Astrocyte (in vitro differentiated cells and primary cell): ENCODE data around the gene LITAF. TPM values are rescaled to one million over a fixed set of nuclear protein-coding genes. Genes with fewer than 3 reads are reported as not detected.
A peak's percentile ranks its signal among the peaks of the same experiment; 100 is the strongest.

Experiments used
- DNase-seq: peaks from one replicate; pipeline ENCODE4 v3.0.0-alpha.2; 2010; ENCODE audit warnings: low read depth
- FAIRE-seq: peaks from 2 replicates; lab custom pipeline; 2011; peaks lifted over from hg19 to GRCh38; lab: Jason Lieb, UNC
- H2AFZ ChIP-seq: 2 replicates; pipeline ENCODE4 v1.6.0; 2012; ENCODE audit warnings: low read depth, low read length, inconsistent platforms
- H3K27ac ChIP-seq: 2 replicates; pipeline ENCODE4 v1.5.1; 2011; ENCODE audit warnings: low read depth, low read length, inconsistent platforms
- H3K27me3 ChIP-seq: 2 replicates; pipeline ENCODE4 v1.6.0; 2011; ENCODE audit warnings: low read length, inconsistent platforms; ENCODE audit not compliant: insufficient read depth
- H3K36me3 ChIP-seq: 2 replicates; pipeline ENCODE4 v1.5.1; 2011; ENCODE audit warnings: low read length, inconsistent platforms; ENCODE audit not compliant: insufficient read depth
- H3K4me1 ChIP-seq: 2 replicates; pipeline ENCODE4 v1.5.1; 2011; ENCODE audit warnings: low read length, inconsistent platforms; ENCODE audit not compliant: insufficient read depth
- H3K4me2 ChIP-seq: 2 replicates; pipeline ENCODE4 v1.6.0; 2012; ENCODE audit warnings: low read length, inconsistent platforms
- H3K4me3 ChIP-seq: 2 replicates; pipeline ENCODE4 v1.5.1; 2011; ENCODE audit warnings: low read depth, mild to moderate bottlenecking, low read length, inconsistent platforms; ENCODE audit not compliant: insufficient read depth
- H3K79me2 ChIP-seq: 2 replicates; pipeline ENCODE4 v1.6.0; 2012; ENCODE audit warnings: mild to moderate bottlenecking, low read length, inconsistent platforms; ENCODE audit not compliant: insufficient read depth
- H3K9ac ChIP-seq: 2 replicates; pipeline ENCODE4 v1.6.0; 2012; ENCODE audit warnings: mild to moderate bottlenecking, low read length, inconsistent platforms
- H3K9me3 ChIP-seq: 2 replicates; pipeline ENCODE4 v1.5.1; 2012; ENCODE audit warnings: low read depth, mild to moderate bottlenecking, low read length, inconsistent platforms; ENCODE audit not compliant: insufficient read depth
- H4K20me1 ChIP-seq: 2 replicates; pipeline ENCODE4 v1.6.0; 2012; ENCODE audit warnings: low read length, inconsistent platforms; ENCODE audit not compliant: insufficient read depth
- H3K27ac Mint-ChIP-seq: one replicate; pipeline ENCODE4 v1.8.0; 2021; ENCODE audit warnings: mild to moderate bottlenecking, mixed read lengths; ENCODE audit not compliant: unreplicated experiment
- H3K27me3 Mint-ChIP-seq: one replicate; pipeline ENCODE4 v1.8.0; 2021; ENCODE audit warnings: low read depth, mixed read lengths; ENCODE audit not compliant: unreplicated experiment
- H3K36me3 Mint-ChIP-seq: one replicate; pipeline ENCODE4 v1.8.0; 2021; ENCODE audit warnings: low read depth, mixed read lengths; ENCODE audit not compliant: unreplicated experiment
- H3K4me1 Mint-ChIP-seq: one replicate; pipeline ENCODE4 v1.8.0; 2021; ENCODE audit warnings: low read depth, mixed read lengths; ENCODE audit not compliant: unreplicated experiment
- H3K4me3 Mint-ChIP-seq: one replicate; pipeline ENCODE4 v1.8.0; 2021; ENCODE audit warnings: mild to moderate bottlenecking, moderate library complexity, mixed read lengths; ENCODE audit not compliant: unreplicated experiment
- H3K9me3 Mint-ChIP-seq: one replicate; pipeline ENCODE4 v1.8.0; 2021; ENCODE audit warnings: mild to moderate bottlenecking, mixed read lengths; ENCODE audit not compliant: unreplicated experiment
- EZH2 ChIP-seq: IDR thresholded peaks from 2 replicates; pipeline ENCODE4 v1.6.1; 2012; ENCODE audit warnings: mild to moderate bottlenecking, low read length, inconsistent platforms; ENCODE audit not compliant: insufficient read depth
- total RNA-seq: library from RNA; stranded (reverse); gene quantifications from 2 replicates; pipeline ENCODE4 v1.2.1, GENCODE V29; 2021
- TF ChIP-seq, protein P1 (sequence below): IDR thresholded peaks from 2 replicates; pipeline ENCODE4 v1.5.1; 2011; ENCODE audit warnings: low read depth, mild to moderate bottlenecking, inconsistent platforms, low read length, moderate library complexity; ENCODE audit not compliant: insufficient read depth

The LITAF gene
- total RNA-seq, 1 donor from 2014 or later, result 113 TPM

DNA sequence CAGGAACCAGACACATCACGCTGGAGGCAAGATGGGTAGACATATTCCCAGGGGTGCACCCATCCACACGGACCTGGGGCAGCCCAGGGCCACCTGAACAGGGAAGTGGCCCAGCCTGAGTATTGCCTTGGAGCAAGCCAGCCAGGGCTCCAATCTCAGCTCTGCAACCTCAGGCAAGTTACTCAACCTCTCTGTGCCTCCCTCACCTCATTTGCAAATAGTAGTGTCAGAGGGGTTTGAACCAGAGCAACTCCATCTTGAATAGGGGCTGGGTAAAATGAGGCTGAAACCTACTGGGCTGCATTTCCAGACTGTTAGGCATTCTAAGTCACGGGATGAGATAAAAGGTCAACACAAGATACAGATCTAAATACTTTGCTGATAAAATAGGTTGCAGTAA is 46.4 kb upstream of the LITAF start:
- Histone ChIP-seq H3K36me3 (no peaks in the 10 kb centered on the region), H3K27me3 (no peaks in the 10 kb centered on the region), H3K27ac (peak overlapping the region; percentile 64), H3K9me3 (no peaks in the 10 kb centered on the region), H4K20me1 (no peaks in the 10 kb centered on the region), H3K4me3 (no peak overlapping the region), H3K4me1 (peaks cover 25% of the 10 kb centered on the region), H3K9ac (peak overlapping the region; percentile 76), H3K4me2 (peak overlapping the region; percentile 80), H3K79me2 (no peaks in the 10 kb centered on the region), H2AFZ (peak overlapping the region; percentile 70)
- Mint-ChIP-seq H3K27me3 (peaks cover 3% of the 10 kb centered on the region), H3K36me3 (no peaks in the 10 kb centered on the region), H3K4me3 (no peak overlapping the region), H3K4me1 (peaks cover 36% of the 10 kb centered on the region), H3K27ac (peak overlapping the region; percentile 53), H3K9me3 (no peaks in the 10 kb centered on the region)
- FAIRE-seq, result no peak
- no peak for TF ChIP-seq EZH2
- TF ChIP-seq, protein P1, sequence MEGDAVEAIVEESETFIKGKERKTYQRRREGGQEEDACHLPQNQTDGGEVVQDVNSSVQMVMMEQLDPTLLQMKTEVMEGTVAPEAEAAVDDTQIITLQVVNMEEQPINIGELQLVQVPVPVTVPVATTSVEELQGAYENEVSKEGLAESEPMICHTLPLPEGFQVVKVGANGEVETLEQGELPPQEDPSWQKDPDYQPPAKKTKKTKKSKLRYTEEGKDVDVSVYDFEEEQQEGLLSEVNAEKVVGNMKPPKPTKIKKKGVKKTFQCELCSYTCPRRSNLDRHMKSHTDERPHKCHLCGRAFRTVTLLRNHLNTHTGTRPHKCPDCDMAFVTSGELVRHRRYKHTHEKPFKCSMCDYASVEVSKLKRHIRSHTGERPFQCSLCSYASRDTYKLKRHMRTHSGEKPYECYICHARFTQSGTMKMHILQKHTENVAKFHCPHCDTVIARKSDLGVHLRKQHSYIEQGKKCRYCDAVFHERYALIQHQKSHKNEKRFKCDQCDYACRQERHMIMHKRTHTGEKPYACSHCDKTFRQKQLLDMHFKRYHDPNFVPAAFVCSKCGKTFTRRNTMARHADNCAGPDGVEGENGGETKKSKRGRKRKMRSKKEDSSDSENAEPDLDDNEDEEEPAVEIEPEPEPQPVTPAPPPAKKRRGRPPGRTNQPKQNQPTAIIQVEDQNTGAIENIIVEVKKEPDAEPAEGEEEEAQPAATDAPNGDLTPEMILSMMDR, result no peak
- DNase-seq, result no peak

GRCh38 chr16:11632455-11632939 is 45.8 kb upstream of the LITAF start:
- H3K36me3 Mint-ChIP-seq, result no peaks in the 10 kb centered on the region
- Histone ChIP-seq H3K4me2 (peak overlapping the region; percentile 80), H3K27me3 (no peaks in the 10 kb centered on the region), H3K9me3 (no peaks in the 10 kb centered on the region), H3K4me1 (peaks cover 28% of the 10 kb centered on the region), H3K36me3 (no peaks in the 10 kb centered on the region), H3K4me3 (no peak overlapping the region), H3K79me2 (no peaks in the 10 kb centered on the region), H3K9ac (peak overlapping the region; percentile 76), H4K20me1 (no peaks in the 10 kb centered on the region), H2AFZ (peak overlapping the region; percentile 70), H3K27ac (peak overlapping the region; percentile 64)
- peaks cover 3% of the 10 kb centered on the region for H3K27me3 Mint-ChIP-seq
- TF ChIP-seq EZH2, result no peak
- TF ChIP-seq, protein P1, result no peak
- H3K27ac Mint-ChIP-seq, result peak overlapping the region; percentile 77
- H3K9me3 Mint-ChIP-seq, result no peaks in the 10 kb centered on the region
- peaks cover 38% of the 10 kb centered on the region for H3K4me1 Mint-ChIP-seq
- H3K4me3 Mint-ChIP-seq, result no peak overlapping the region
- DNase-seq (peak; percentile 86), FAIRE-seq (no peak)

DNA sequence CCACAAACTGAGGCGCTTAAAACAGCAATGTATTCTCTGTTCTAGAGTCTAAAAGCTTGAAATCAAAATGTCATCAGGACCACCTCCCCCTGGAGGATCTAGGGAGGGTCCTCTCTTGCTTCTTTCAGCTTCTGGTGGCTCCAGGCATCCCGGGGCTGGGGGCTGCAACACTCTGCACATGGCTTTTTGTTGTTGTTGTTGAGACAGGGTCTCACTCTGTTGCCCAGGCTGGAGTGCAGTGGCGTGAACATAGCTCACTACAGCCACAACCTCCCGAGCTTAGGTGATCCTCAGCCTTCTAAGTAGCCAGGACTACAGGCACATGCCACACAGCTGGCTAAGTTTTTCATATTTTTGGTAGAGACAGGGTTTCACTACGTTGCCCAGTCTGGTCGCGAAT is 44.5 kb upstream of the LITAF start:
- Histone ChIP-seq H3K27ac (no peak overlapping the region), H3K79me2 (no peaks in the 10 kb centered on the region), H3K4me3 (no peak overlapping the region), H2AFZ (no peak overlapping the region), H3K9ac (no peak overlapping the region), H3K4me2 (no peak overlapping the region), H3K4me1 (peaks cover 28% of the 10 kb centered on the region), H3K36me3 (no peaks in the 10 kb centered on the region), H3K27me3 (no peaks in the 10 kb centered on the region), H4K20me1 (no peaks in the 10 kb centered on the region), H3K9me3 (no peaks in the 10 kb centered on the region)
- no peak for TF ChIP-seq EZH2
- TF ChIP-seq, protein P1, result no peak
- peaks cover 38% of the 10 kb centered on the region for H3K4me1 Mint-ChIP-seq
- H3K9me3 Mint-ChIP-seq, result no peaks in the 10 kb centered on the region
- H3K27ac Mint-ChIP-seq, result no peak overlapping the region
- no peak overlapping the region for H3K4me3 Mint-ChIP-seq
- no peaks in the 10 kb centered on the region for H3K36me3 Mint-ChIP-seq
- DNase-seq (no peak), FAIRE-seq (no peak)
- H3K27me3 Mint-ChIP-seq, result peaks cover 3% of the 10 kb centered on the region
